ENCODE data around the gene CHID1.

The CHID1 gene

DNA sequence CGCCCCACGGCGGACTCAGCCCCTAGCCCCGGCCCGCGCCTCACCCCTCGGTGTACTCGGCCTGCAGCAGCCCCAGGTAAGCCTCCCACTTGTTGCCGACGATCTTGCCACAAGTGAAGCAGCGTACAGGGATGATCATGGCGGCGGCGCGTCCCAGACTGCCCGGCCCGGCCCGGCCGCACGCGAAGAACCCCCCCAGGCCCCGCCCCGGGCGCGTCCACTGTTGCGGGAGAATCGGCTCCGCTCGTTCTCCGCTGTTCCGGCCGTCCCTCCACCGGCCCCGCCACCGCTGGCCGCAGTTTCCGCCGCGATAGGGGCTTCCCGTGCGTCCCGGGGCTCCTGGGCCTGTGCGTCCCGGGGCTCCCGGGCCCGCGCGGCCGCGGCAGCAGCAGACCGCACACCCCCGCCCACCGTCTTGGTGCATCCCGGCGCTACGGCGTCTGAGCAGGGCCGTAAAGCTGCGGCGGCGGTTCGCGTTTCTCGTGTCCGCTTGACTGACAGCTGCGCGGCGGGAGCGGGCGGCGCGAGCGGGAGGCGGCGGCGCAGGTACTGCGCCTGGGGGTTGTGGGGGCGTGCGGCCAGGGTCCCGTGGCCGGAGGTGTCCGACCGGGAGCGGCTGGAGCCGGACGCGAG lies 68.1 kb downstream of the CHID1 start, which contains the start of the genes POLR2L and TSPAN4:
POLR2L (minus strand) TSS at position 160 of the 633 bp plus-strand sequence; CDS start at position 139, 21 bp downstream.
TSPAN4 (plus strand) TSS at position 483 of the 633 bp plus-strand sequence. CDS start 7,453 bp downstream, outside the sequence.
- Histone ChIP-seq H3K9me3 (ENCODE audit: severe bottlenecking) (no peaks in the 10 kb centered on the region), H3K4me1 (ENCODE audit: insufficient read depth, poor library complexity, severe bottlenecking) (peaks cover 24% of the 10 kb centered on the region), H3K27me3 (ENCODE audit: insufficient read depth, poor library complexity, severe bottlenecking) (no peaks in the 10 kb centered on the region), H3K27ac (ENCODE audit: poor library complexity, severe bottlenecking) (peak within 1 kb of the TSS; percentile 97), H3K4me3 (ENCODE audit: severe bottlenecking) (peak within 1 kb of the TSS; percentile 58), H3K36me3 (ENCODE audit: low read depth) (peaks cover 39% of the 10 kb centered on the region)
- peak; percentile 93 for DNase-seq (ENCODE audit: low spot score)
- TF ChIP-seq CTCF (IDR thresholded peaks at IDR 0.05; ENCODE audit: poor library complexity, severe bottlenecking) = no peak
- ATAC-seq (ENCODE audit: low read depth) = peak; percentile 13

- H3K36me3 ChIP-seq (ENCODE audit: low read depth) = peaks cover 44% of the 10 kb centered on the region
- DNase-seq (ENCODE audit: low spot score) (no peak), ATAC-seq (ENCODE audit: low read depth) (no peak; the same call in 2 of the 3 replicates)
- no peak for TF ChIP-seq CTCF (IDR thresholded peaks at IDR 0.05; ENCODE audit: poor library complexity, severe bottlenecking)
- peak overlapping the region; percentile 58 for H3K4me3 ChIP-seq (ENCODE audit: severe bottlenecking)
- peak overlapping the region; percentile 97 for H3K27ac ChIP-seq (ENCODE audit: poor library complexity, severe bottlenecking)
- H3K9me3 ChIP-seq (ENCODE audit: severe bottlenecking) = no peaks in the 10 kb centered on the region
- H3K27me3 ChIP-seq (ENCODE audit: insufficient read depth, poor library complexity, severe bottlenecking) = no peaks in the 10 kb centered on the region
- peaks cover 24% of the 10 kb centered on the region for H3K4me1 ChIP-seq (ENCODE audit: insufficient read depth, poor library complexity, severe bottlenecking)
Observed at GRCh38 chr11:841981-842369, 68.6 kb downstream of the CHID1 start.

GRCh38 chr11:839875-840617 lies 70.6 kb downstream of the CHID1 start:
- ATAC-seq (ENCODE audit: low read depth) (no peak), DNase-seq (ENCODE audit: low spot score) (no peak)
- peak; percentile 18 for TF ChIP-seq CTCF (IDR thresholded peaks at IDR 0.05; ENCODE audit: poor library complexity, severe bottlenecking)
- peak overlapping the region; percentile 97 for H3K27ac ChIP-seq (ENCODE audit: poor library complexity, severe bottlenecking)
- no peak overlapping the region for H3K4me3 ChIP-seq (ENCODE audit: severe bottlenecking)
- H3K27me3 ChIP-seq (ENCODE audit: insufficient read depth, poor library complexity, severe bottlenecking) = no peaks in the 10 kb centered on the region
- H3K4me1 ChIP-seq (ENCODE audit: insufficient read depth, poor library complexity, severe bottlenecking) = peaks cover 10% of the 10 kb centered on the region
- no peaks in the 10 kb centered on the region for H3K9me3 ChIP-seq (ENCODE audit: severe bottlenecking)
- H3K36me3 ChIP-seq (ENCODE audit: low read depth) = peaks cover 56% of the 10 kb centered on the region

- no peak for TF ChIP-seq CTCF (IDR thresholded peaks at IDR 0.05; ENCODE audit: poor library complexity, severe bottlenecking)
- Histone ChIP-seq H3K4me3 (ENCODE audit: severe bottlenecking) (no peak overlapping the region), H3K27me3 (ENCODE audit: insufficient read depth, poor library complexity, severe bottlenecking) (no peaks in the 10 kb centered on the region), H3K36me3 (ENCODE audit: low read depth) (peaks cover 56% of the 10 kb centered on the region), H3K9me3 (ENCODE audit: severe bottlenecking) (no peaks in the 10 kb centered on the region), H3K4me1 (ENCODE audit: insufficient read depth, poor library complexity, severe bottlenecking) (peaks cover 13% of the 10 kb centered on the region), H3K27ac (ENCODE audit: poor library complexity, severe bottlenecking) (peak overlapping the region; percentile 97)
- ATAC-seq (ENCODE audit: low read depth) (no peak), DNase-seq (ENCODE audit: low spot score) (no peak)
Observed at GRCh38 chr11:839280-839623, 71.4 kb downstream of the CHID1 start.
